BLaER1 (cell line): ENCODE data around the gene COL23A1.

Experiments
- H3K27ac ChIP-seq: shearing (Covaris generic); formaldehyde crosslinking; 2 replicates; pipeline ENCODE4 v1.8.1; 2022
- H3K27me3 ChIP-seq: shearing (Covaris generic); formaldehyde crosslinking; 2 replicates; pipeline ENCODE4 v1.8.1; 2022
- H3K36me3 ChIP-seq: shearing (Covaris generic); formaldehyde crosslinking; 2 replicates; pipeline ENCODE4 v1.8.1; 2022
- H3K4me1 ChIP-seq: shearing (Covaris generic); formaldehyde crosslinking; 2 replicates; pipeline ENCODE4 v1.8.1; 2022
- H3K4me2 ChIP-seq: shearing (Covaris generic); formaldehyde crosslinking; 2 replicates; pipeline ENCODE4 v1.8.1; 2022
- H3K4me3 ChIP-seq: shearing (Covaris generic); formaldehyde crosslinking; 2 replicates; pipeline ENCODE4 v1.8.1; 2022
- H3K9ac ChIP-seq: shearing (Covaris generic); formaldehyde crosslinking; 2 replicates; pipeline ENCODE4 v1.8.1; 2022
- H3K9me3 ChIP-seq: shearing (Covaris generic); formaldehyde crosslinking; 2 replicates; pipeline ENCODE4 v1.8.1; 2022
- H4K20me1 ChIP-seq: shearing (Covaris generic); formaldehyde crosslinking; 2 replicates; pipeline ENCODE4 v1.8.1; 2022
- Cebpa-rat ChIP-seq: shearing (Covaris generic); IDR thresholded peaks from 2 replicates; pipeline ENCODE4 v1.8.1; 2022

The COL23A1 gene

DNA sequence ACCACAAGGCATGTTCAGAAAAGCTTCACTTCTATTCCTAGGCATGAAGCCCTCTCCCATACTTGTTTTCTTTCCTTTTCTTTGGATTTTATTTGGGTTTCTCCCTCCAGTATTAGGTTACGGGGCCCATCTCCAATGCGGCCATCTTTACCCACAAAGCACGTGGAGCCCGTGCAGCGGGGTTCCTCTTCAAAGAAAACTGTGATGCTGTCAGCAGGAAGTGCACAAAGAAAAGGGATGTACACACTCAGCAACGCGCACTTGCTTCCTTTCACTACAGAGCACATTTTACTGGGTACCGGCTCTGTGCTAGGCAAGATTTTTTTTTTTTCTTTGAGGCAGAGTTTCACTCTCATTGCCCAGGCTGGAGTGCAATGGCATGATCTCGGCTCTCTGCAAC is 106.6 kb downstream of the COL23A1 start:
- H3K9ac ChIP-seq: no peak overlapping the region
- no peak for TF ChIP-seq Cebpa-rat

DNA sequence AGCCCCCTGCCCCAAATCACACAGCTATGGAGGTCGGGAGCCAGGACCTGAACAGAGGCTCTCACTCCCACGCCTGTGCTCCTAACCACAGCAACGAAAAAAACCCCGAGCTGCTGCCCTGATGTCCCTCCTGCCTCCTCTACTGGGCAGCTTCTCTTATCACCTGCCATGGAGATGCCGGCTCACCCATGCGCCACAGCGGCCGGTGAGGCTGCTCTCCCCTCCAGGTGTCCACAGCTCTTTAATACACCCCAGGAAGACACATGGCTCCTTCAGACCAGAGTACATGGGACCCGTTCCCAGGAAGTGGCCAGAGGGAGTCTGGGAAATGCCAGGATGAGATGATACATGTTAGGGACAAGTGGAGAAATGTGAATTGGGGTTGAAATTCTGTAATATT is 110.9 kb downstream of the COL23A1 start:
- Histone ChIP-seq H3K4me2 (no peak overlapping the region), H3K4me1 (peaks cover 59% of the 10 kb centered on the region)

More for the DNA sequence above, 106.6 kb downstream of the COL23A1 start:
- no peaks in the 10 kb centered on the region for H3K27me3 ChIP-seq
- peaks cover 69% of the 10 kb centered on the region for H3K4me1 ChIP-seq
- H3K4me3 ChIP-seq: no peak overlapping the region; the same call in 1 of the 2 replicates
- H3K4me2 ChIP-seq: peak overlapping the region; percentile 79
- no peaks in the 10 kb centered on the region for H4K20me1 ChIP-seq
- H3K36me3 ChIP-seq: no peaks in the 10 kb centered on the region
- no peaks in the 10 kb centered on the region; the same call in 1 of the 2 replicates for H3K9me3 ChIP-seq
- peak overlapping the region; percentile 66 for H3K27ac ChIP-seq

GRCh38 chr5:178478370-178478769 is 111.8 kb downstream of the COL23A1 start:
- TF ChIP-seq Cebpa-rat: no peak
- H3K4me2 ChIP-seq: peak overlapping the region; percentile 62
- H3K9me3 ChIP-seq: peaks cover 9% of the 10 kb centered on the region
- H3K27ac ChIP-seq: 0 out of 2 replicates have a peak overlapping the region, but pooled peaks have one; percentile 10
- no peak overlapping the region for H3K9ac ChIP-seq
- peaks cover 59% of the 10 kb centered on the region for H3K4me1 ChIP-seq
- H3K36me3 ChIP-seq: no peaks in the 10 kb centered on the region
- no peak overlapping the region for H3K4me3 ChIP-seq
- no peaks in the 10 kb centered on the region for H3K27me3 ChIP-seq
- no peaks in the 10 kb centered on the region for H4K20me1 ChIP-seq

More for the DNA sequence above, 110.9 kb downstream of the COL23A1 start:
- H3K36me3 ChIP-seq: no peaks in the 10 kb centered on the region
- no peaks in the 10 kb centered on the region for H4K20me1 ChIP-seq
- H3K27me3 ChIP-seq: no peaks in the 10 kb centered on the region
- no peak overlapping the region for H3K9ac ChIP-seq
- H3K27ac ChIP-seq: no peak overlapping the region
- peaks cover 9% of the 10 kb centered on the region for H3K9me3 ChIP-seq
- no peak overlapping the region for H3K4me3 ChIP-seq
- TF ChIP-seq Cebpa-rat: no peak

DNA sequence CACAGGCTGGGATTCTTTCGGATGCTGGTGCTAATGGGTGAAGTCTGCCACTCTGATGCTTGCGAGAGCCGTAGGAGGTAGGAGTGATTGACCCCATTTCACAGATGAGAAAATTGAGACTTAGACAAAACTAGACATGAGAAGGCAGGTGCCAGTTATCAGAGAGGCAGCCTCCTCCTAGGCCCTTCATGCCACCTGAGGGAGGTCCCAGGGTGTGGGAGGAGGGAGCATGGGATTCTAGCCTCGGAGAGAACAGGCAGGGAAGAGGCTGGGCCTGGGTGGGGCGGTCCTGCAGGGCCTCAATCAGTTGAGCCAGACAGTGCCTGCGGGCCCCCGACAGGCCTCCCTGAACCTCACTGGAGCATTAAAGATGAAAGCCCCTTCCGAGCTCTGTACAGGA is 112.4 kb downstream of the COL23A1 start:
- no peak overlapping the region for H3K4me3 ChIP-seq
- TF ChIP-seq Cebpa-rat: no peak; the same call in 1 of the 2 replicates
- H3K9me3 ChIP-seq: peaks cover 9% of the 10 kb centered on the region
- peak overlapping the region; percentile 10; the same call in 1 of the 2 replicates for H3K27ac ChIP-seq
- H4K20me1 ChIP-seq: no peaks in the 10 kb centered on the region
- H3K9ac ChIP-seq: no peak overlapping the region
- H3K4me2 ChIP-seq: peak overlapping the region; percentile 62
- H3K36me3 ChIP-seq: no peaks in the 10 kb centered on the region
- H3K27me3 ChIP-seq: no peaks in the 10 kb centered on the region
- peaks cover 59% of the 10 kb centered on the region for H3K4me1 ChIP-seq

DNA sequence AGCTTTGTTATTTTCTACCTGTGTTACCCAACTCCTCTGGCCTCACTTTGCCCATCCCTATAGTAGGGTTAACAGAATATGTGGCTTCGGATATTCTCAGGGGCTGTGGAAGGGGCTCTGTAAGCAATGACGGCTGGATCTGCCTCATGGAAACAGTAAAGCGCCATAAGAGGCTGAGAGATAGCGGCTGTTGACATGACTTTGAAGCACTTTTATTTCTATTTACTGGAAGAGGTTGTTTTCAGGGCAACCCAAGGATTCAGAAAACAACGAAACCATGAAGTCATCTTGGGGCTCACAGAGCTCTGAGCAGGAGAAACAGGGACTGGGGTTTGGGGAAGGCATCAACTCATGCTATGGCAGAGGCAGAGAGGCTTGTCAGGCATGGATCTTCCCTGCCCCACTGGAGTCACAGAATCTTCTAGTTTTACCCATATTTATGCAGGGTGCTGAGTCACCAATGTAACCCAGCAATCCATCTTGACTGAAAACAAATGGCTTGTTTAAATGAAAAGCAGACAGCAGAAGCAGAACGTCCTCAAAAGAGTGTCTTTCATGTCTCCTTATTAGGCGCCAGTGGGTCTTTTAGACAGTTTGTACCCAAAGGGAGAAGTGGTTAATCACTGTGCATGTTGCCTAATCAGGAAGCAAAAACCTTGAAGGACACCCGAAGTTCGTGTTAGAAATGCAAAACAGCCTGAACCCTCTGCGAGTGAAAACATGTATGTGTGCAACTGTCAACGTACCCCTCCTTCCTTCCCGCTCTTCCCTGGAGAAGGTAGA is 113.0 kb downstream of the COL23A1 start:
- H3K9ac ChIP-seq: no peak overlapping the region
- no peaks in the 10 kb centered on the region for H3K36me3 ChIP-seq
- peaks cover 62% of the 10 kb centered on the region for H3K4me1 ChIP-seq
- H3K9me3 ChIP-seq: peaks cover 9% of the 10 kb centered on the region
- peak overlapping the region; percentile 10; the same call in 1 of the 2 replicates for H3K27ac ChIP-seq
- no peaks in the 10 kb centered on the region for H4K20me1 ChIP-seq
- no peaks in the 10 kb centered on the region for H3K27me3 ChIP-seq
- H3K4me2 ChIP-seq: peak overlapping the region; percentile 62
- no peak overlapping the region for H3K4me3 ChIP-seq
- peak; percentile 61 for TF ChIP-seq Cebpa-rat

- Histone ChIP-seq H3K4me1 (peaks cover 68% of the 10 kb centered on the region), H3K36me3 (no peaks in the 10 kb centered on the region), H3K27me3 (no peaks in the 10 kb centered on the region), H3K27ac (0 out of 2 replicates have a peak overlapping the region, but pooled peaks have one; percentile 10), H3K4me3 (no peak overlapping the region), H3K9me3 (peaks cover 9% of the 10 kb centered on the region), H3K4me2 (peak overlapping the region; percentile 62), H3K9ac (no peak overlapping the region), H4K20me1 (no peaks in the 10 kb centered on the region)
- no peak for TF ChIP-seq Cebpa-rat
Measured at GRCh38 chr5:178476531-178476930, 113.7 kb downstream of the COL23A1 start.

GRCh38 chr5:178475422-178475821 is 114.8 kb downstream of the COL23A1 start:
- no peaks in the 10 kb centered on the region for H3K36me3 ChIP-seq
- H3K4me1 ChIP-seq: peaks cover 79% of the 10 kb centered on the region
- H3K4me3 ChIP-seq: no peak overlapping the region
- H3K27ac ChIP-seq: no peak overlapping the region
- H3K9me3 ChIP-seq: peaks cover 9% of the 10 kb centered on the region
- no peak for TF ChIP-seq Cebpa-rat
- H4K20me1 ChIP-seq: no peaks in the 10 kb centered on the region
- no peak overlapping the region for H3K4me2 ChIP-seq
- H3K27me3 ChIP-seq: no peaks in the 10 kb centered on the region
- H3K9ac ChIP-seq: no peak overlapping the region

DNA sequence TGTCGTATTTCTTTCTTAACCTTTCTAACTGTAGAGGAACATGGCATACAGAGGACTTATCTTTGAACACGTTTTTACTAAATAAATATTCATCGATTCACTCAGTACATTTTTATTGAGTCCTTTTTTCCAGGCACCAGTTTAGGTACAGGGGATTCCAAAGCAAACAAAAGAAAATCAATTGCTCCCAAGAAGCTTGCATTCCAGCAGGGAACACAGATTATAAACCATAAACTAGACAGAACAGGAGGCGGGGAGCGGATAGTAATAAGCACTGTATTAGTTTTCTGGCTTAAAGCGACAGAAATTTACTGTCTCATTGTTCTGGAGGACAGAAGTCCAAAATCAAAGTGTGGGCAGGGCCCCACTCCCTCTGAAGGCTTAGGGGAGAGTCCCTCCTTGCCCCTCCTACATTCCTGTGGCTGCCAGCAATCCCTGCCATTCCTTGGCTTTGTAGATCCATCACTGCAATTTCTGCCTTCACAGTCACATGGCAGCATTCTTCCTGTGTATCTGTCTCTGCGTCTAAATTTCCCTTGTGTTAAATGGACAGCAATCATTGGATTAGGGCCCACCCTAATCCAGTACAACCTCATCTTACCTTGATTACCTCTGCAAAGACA is 115.5 kb downstream of the COL23A1 start:
- H3K4me1 ChIP-seq: peaks cover 86% of the 10 kb centered on the region
- H3K4me2 ChIP-seq: no peak overlapping the region
- no peak overlapping the region for H3K9ac ChIP-seq
- no peaks in the 10 kb centered on the region for H3K36me3 ChIP-seq
- H3K4me3 ChIP-seq: no peak overlapping the region
- no peaks in the 10 kb centered on the region for H3K27me3 ChIP-seq
- H4K20me1 ChIP-seq: no peaks in the 10 kb centered on the region
- no peak for TF ChIP-seq Cebpa-rat
- H3K9me3 ChIP-seq: peaks cover 9% of the 10 kb centered on the region
- H3K27ac ChIP-seq: no peak overlapping the region

GRCh38 chr5:178473854-178474253 is 116.3 kb downstream of the COL23A1 start:
- Histone ChIP-seq H3K9me3 (peaks cover 9% of the 10 kb centered on the region), H4K20me1 (no peaks in the 10 kb centered on the region), H3K4me2 (peak overlapping the region; percentile 78), H3K27me3 (no peaks in the 10 kb centered on the region), H3K36me3 (no peaks in the 10 kb centered on the region), H3K4me1 (peaks cover 86% of the 10 kb centered on the region), H3K27ac (no peak overlapping the region), H3K4me3 (no peak overlapping the region), H3K9ac (no peak overlapping the region)
- TF ChIP-seq Cebpa-rat: no peak

GRCh38 chr5:178472138-178472537 is 118.1 kb downstream of the COL23A1 start:
- Histone ChIP-seq H3K27me3 (no peaks in the 10 kb centered on the region), H3K9ac (no peak overlapping the region), H3K4me3 (no peak overlapping the region), H3K36me3 (no peaks in the 10 kb centered on the region), H3K9me3 (peaks cover 9% of the 10 kb centered on the region), H3K4me2 (peak overlapping the region; percentile 78), H4K20me1 (no peaks in the 10 kb centered on the region), H3K27ac (no peak overlapping the region), H3K4me1 (peaks cover 86% of the 10 kb centered on the region)
- TF ChIP-seq Cebpa-rat: no peak
